Mucosa of rectum (tissue), 2 donors: ENCODE results near the gene FOXD4L5.
"Not testable (repeated sequence)": the region's sequence is repeated elsewhere in the genome, so short reads cannot be mapped to it uniquely, and the experiment has no call there.

Source experiments
- H3K27ac ChIP-seq, 2 donors: one replicate each; pipeline ENCODE4 v1.7.0; 2013; ENCODE audit warnings: inconsistent platforms in 2 of 2, low read depth in 2 of 2, low read length in 2 of 2
- H3K27me3 ChIP-seq, 2 donors: one replicate each; pipeline ENCODE4 v1.7.0; 2013; ENCODE audit warnings: low read length in 2 of 2; ENCODE audit not compliant: control insufficient read depth in 2 of 2, insufficient read depth in 2 of 2
- H3K36me3 ChIP-seq, 2 donors: one replicate each; pipeline ENCODE4 v1.7.0; 2013; ENCODE audit warnings: low read length in 2 of 2; ENCODE audit not compliant: control insufficient read depth in 2 of 2, insufficient read depth in 2 of 2
- H3K4me1 ChIP-seq, 2 donors: one replicate each; pipeline ENCODE4 v1.7.0; 2013; ENCODE audit warnings: low read length in 2 of 2, mild to moderate bottlenecking in 1 of 2; ENCODE audit not compliant: control insufficient read depth in 2 of 2, insufficient read depth in 2 of 2
- H3K4me3 ChIP-seq, 2 donors: one replicate each; pipeline ENCODE4 v1.7.0; 2013; ENCODE audit warnings: low read length in 2 of 2
- H3K9ac ChIP-seq, 2 donors: one replicate each; pipeline ENCODE4 v1.7.0; 2013; ENCODE audit warnings: low read length in 2 of 2, low read depth in 1 of 2, mild to moderate bottlenecking in 1 of 2
- H3K9me3 ChIP-seq, 2 donors: one replicate each; pipeline ENCODE4 v1.7.0; 2013; ENCODE audit warnings: low read length in 2 of 2; ENCODE audit not compliant: control insufficient read depth in 2 of 2
- donor health status: healthy.
- donor health status: Normal muscosa, but diverticular disease.

FOXD4L5 gene

DNA sequence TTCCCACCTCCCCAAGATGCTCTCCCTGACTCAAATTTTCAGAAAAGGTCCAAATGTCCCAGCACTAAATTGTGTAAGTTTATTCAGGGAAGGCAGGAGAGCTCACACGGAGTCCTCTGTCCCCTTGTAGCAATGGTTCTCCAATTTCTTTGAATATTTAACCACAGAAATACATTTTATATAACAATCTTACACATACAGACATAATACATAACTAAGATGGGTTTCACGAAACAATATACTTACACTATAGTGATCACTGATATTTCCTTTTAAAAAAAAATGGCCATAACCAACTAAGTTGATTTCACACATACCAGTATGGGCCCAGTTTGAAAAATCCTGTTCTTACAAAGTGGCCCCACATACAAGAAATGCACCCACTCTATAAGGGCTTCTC lies at the start of gene FOXD4L5:
TSS of gene FOXD4L5 (minus strand) at position 101 of the 400 bp plus-strand sequence. CDS start 832 bp downstream, outside the sequence.
- H3K27ac ChIP-seq, H3K27me3 ChIP-seq, H3K4me1 ChIP-seq, H3K36me3 ChIP-seq, H3K4me3 ChIP-seq, H3K9me3 ChIP-seq, H3K9ac ChIP-seq: not testable (repeated sequence)

DNA sequence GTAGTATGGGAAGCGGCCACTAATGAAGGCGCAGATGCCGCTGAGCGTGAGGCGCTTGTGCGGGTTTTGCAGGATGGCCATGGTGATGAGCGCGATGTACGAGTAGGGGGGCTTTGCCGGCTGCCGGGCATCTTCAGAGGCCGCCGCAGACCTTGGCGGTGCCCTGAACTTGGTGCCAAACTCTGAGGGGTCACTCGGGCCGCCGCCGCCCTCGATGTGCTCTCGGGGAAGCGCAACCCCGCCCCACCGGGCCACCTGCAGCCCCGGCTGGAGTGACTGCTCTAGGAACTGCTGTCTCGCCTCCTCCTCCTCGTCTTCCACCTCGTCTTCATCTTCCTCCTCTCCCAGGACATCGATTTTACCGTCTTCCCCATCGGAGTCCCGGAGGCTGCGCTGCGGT lies 1.1 kb downstream of the FOXD4L5 start:
- H3K36me3 ChIP-seq, H3K9me3 ChIP-seq, H3K4me1 ChIP-seq, H3K27me3 ChIP-seq, H3K9ac ChIP-seq, H3K27ac ChIP-seq, H3K4me3 ChIP-seq: not testable (repeated sequence)

DNA sequence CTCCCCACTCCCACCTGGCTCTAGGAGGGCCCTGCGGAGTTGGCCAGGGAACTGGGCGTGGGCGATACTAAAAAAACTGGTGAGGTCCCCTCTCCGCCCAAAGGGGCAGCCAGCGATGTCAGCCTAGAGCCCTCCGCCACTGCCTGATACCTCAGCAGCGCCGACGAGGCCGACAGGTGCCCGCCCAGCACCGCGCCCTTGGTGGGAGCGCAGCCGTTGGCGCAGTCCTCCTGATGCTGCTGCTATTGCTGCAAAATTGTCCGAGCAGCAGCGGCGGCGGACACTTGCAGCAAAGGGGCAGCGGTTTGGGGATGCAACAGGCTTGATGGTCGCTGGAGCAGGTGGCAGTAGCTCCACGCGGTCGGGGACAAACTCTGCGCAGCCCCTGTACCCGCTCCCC lies 2.0 kb downstream of the FOXD4L5 start:
- not testable (repeated sequence) for H3K4me1 ChIP-seq, H3K9me3 ChIP-seq, H3K36me3 ChIP-seq, H3K4me3 ChIP-seq, H3K27me3 ChIP-seq, H3K27ac ChIP-seq, H3K9ac ChIP-seq
